ENCODE results near the gene SULT6B1.

- TF ChIP-seq CTCF (IDR thresholded peaks at IDR 0.05) (no peak), POLR2A (IDR thresholded peaks at IDR 0.05) (no peak)
Measured at GRCh38 chr2:37153224-37153623, 35.2 kb downstream of the SULT6B1 start.

Data from gastroesophageal sphincter (tissue), 3 donors.